Measurements from ENCODE around the gene ZSCAN9. TPM values are rescaled to one million over a fixed set of nuclear protein-coding genes. Genes with fewer than 3 reads are reported as not detected.

Gene ZSCAN9
- 15.8 TPM for polyA plus RNA-seq (2013, experiment 1 of 2)
- 16.0 TPM for polyA plus RNA-seq (2013, experiment 2 of 2)

DNA sequence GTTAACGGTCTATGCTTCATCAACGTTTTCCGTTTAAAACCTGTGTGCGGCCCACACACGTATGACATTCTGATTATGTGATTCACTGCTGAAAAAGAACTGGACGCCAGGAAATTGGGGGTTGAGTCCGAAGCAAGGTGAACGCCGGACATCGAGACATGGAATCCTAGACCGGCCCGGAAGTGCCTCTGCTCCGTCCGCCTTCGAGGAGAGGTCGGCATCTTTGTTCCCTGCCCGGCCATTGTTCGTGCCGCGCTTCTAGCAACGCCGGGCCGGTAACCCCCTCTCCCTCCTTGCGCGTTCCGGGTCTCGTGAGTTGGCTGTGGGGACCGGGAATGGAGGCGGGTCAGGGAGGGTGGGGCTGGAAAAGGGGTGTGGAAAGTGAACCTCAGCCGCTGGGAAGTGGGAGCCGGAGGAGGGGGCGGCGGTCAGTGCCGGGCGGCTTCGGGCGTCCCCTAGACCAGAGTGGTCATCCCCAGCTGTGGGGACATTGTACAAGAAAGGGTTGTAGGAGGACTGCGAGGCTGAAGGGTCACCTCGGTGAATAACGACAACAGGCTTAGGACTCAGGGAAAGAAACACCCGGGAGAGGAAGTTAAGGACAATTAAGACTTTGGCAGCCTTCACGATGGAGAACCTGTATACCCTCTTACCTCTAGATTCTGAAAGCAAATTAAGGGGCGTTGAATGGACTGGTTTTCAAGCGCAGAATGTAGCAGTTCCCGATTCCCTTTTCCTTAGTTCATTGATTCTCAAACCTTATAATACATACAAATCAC lies at the start of gene ZSCAN9:
TSS of gene ZSCAN9 (plus strand) at position 220 of the 779 bp plus-strand sequence. CDS start 1,810 bp downstream, outside the sequence.
- Histone ChIP-seq H3K27me3 (ENCODE audit: control insufficient read depth in 3 of 3, insufficient read depth in 3 of 3, low read depth in 1 of 3, low read length in 3 of 3) (peaks cover 0 to 17% (median 6%) of the 10 kb centered on the region in 3 experiments), H3K18ac (ENCODE audit: low read length) (peak within 1 kb of the TSS; percentile 82), H3K14ac (ENCODE audit: low read length) (peak within 1 kb of the TSS; percentile 21), H4K91ac (ENCODE audit: low read depth, low read length, poor library complexity) (no peak within 1 kb of the TSS), H2BK15ac (ENCODE audit: low read length) (no peak within 1 kb of the TSS), H3K79me1 (ENCODE audit: low read depth, low read length) (peaks cover 2% of the 10 kb centered on the region), H3K36me3 (replicated peaks in 1 of 2; ENCODE audit: control insufficient read depth in 2 of 2, insufficient read depth in 2 of 2, low read length in 2 of 2) (peaks cover 17 to 37% of the 10 kb centered on the region in 2 donors), H3K4me1 (ENCODE audit: control insufficient read depth in 2 of 2, insufficient read depth in 1 of 2, low read depth in 1 of 2, low read length in 2 of 2) (peaks cover 0 to 4% of the 10 kb centered on the region in 2 donors), H3K27ac (replicated peaks; ENCODE audit: low read length) (peak within 1 kb of the TSS; percentile 78), H2BK5ac (ENCODE audit: low read length) (no peak within 1 kb of the TSS), H3K4me3 (ENCODE audit: low read length in 2 of 2) (peak within 1 kb of the TSS; percentile 86 to 92), H3K4me2 (ENCODE audit: insufficient read depth, low read length, poor library complexity, severe bottlenecking) (peak within 1 kb of the TSS; percentile 54), H3K4ac (ENCODE audit: low read length) (no peak within 1 kb of the TSS), H3K9me3 (replicated peaks in 1 of 2; ENCODE audit: control insufficient read depth in 2 of 2, insufficient read depth in 1 of 2, low read depth in 1 of 2, low read length in 2 of 2) (no peaks in the 10 kb centered on the region), H2AK5ac (ENCODE audit: low read depth, low read length) (no peak within 1 kb of the TSS), H2AFZ (ENCODE audit: low read length) (peak within 1 kb of the TSS; percentile 89), H3K9ac (ENCODE audit: low read depth, low read length, poor library complexity) (peak within 1 kb of the TSS; percentile 32), H4K8ac (ENCODE audit: low read depth, low read length) (no peak within 1 kb of the TSS), H2BK12ac (ENCODE audit: low read length) (no peak within 1 kb of the TSS), H2BK120ac (ENCODE audit: low read depth, low read length) (no peak within 1 kb of the TSS), H3K23ac (ENCODE audit: low read depth, low read length, poor library complexity) (peak within 1 kb of the TSS; percentile 37)
- peak; percentile 84 for DNase-seq (ENCODE audit: low spot score)
- no CpG with 5 or more reads among the region's 45 CpGs for WGBS, 2 donors (ENCODE audit: extremely low coverage in 2 of 2, insufficient read length in 2 of 2, insufficient replicate concordance in 1 of 2)

DNA sequence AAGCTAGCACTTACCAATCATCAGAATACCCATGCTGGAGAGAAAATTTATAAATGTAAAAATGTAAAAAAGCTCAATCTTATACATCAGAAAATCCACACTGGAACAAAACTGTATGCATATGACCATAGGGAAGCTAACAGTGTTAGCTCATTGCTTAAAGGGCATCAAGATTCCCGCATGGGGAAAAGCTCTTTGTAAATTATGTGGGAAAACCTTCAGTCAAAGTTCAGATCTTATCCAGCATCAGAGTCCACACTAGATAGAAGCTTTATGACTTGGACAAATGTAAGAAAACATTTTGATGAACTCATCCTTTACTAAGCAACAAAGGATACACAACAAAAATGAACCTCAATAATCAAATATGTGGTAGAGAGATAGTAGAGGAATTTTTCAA lies 48.7 kb upstream of the ZSCAN9 start:
- Histone ChIP-seq H2AK5ac (ENCODE audit: low read depth, low read length) (no peak overlapping the region), H3K27me3 (ENCODE audit: control insufficient read depth in 3 of 3, insufficient read depth in 3 of 3, low read depth in 1 of 3, low read length in 3 of 3) (no peaks in the 10 kb centered on the region), H3K79me1 (ENCODE audit: low read depth, low read length) (no peaks in the 10 kb centered on the region), H3K27ac (replicated peaks; ENCODE audit: low read length) (no peak overlapping the region), H3K23ac (ENCODE audit: low read depth, low read length, poor library complexity) (no peak overlapping the region), H3K36me3 (replicated peaks in 1 of 2; ENCODE audit: control insufficient read depth in 2 of 2, insufficient read depth in 2 of 2, low read length in 2 of 2) (no peaks in the 10 kb centered on the region), H2BK5ac (ENCODE audit: low read length) (no peak overlapping the region), H3K4ac (ENCODE audit: low read length) (no peak overlapping the region), H3K9ac (ENCODE audit: low read depth, low read length, poor library complexity) (no peak overlapping the region), H3K9me3 (replicated peaks in 1 of 2; ENCODE audit: control insufficient read depth in 2 of 2, insufficient read depth in 1 of 2, low read depth in 1 of 2, low read length in 2 of 2) (peaks cover 0 to under 1% of the 10 kb centered on the region in 2 donors), H3K4me3 (ENCODE audit: low read length in 2 of 2) (no peak overlapping the region), H3K14ac (ENCODE audit: low read length) (no peak overlapping the region), H3K4me2 (ENCODE audit: insufficient read depth, low read length, poor library complexity, severe bottlenecking) (no peak overlapping the region), H3K18ac (ENCODE audit: low read length) (no peak overlapping the region), H4K8ac (ENCODE audit: low read depth, low read length) (no peak overlapping the region), H2BK12ac (ENCODE audit: low read length) (no peak overlapping the region), H2BK15ac (ENCODE audit: low read length) (no peak overlapping the region), H4K91ac (ENCODE audit: low read depth, low read length, poor library complexity) (no peak overlapping the region), H2BK120ac (ENCODE audit: low read depth, low read length) (no peak overlapping the region), H3K4me1 (ENCODE audit: control insufficient read depth in 2 of 2, insufficient read depth in 1 of 2, low read depth in 1 of 2, low read length in 2 of 2) (no peaks in the 10 kb centered on the region), H2AFZ (ENCODE audit: low read length) (no peak overlapping the region)
- WGBS, 2 donors (ENCODE audit: extremely low coverage in 2 of 2, insufficient read length in 2 of 2, insufficient replicate concordance in 1 of 2): no CpG with 5 or more reads among the region's 1 CpG
- DNase-seq (ENCODE audit: low spot score): no peak

DNA sequence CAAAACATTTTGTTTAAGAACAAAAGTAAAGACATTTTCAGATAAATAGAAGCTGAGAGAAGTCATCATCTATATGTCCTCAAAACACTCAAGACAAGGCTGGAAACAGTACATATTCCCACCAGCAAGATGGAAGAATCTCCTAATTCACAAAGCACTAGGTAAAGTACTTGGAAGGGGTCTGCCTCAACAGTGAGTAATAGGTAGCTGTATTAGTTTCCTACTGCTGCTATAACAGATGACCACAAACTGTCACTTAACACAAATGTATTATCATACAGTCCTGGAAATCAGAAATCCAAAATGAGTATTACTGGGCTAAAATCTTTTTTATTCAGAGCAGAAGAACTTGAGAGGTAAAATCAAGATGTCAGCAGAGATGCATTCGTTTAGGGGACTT lies 42.8 kb upstream of the ZSCAN9 start:
- Histone ChIP-seq H3K4me1 (ENCODE audit: control insufficient read depth in 2 of 2, insufficient read depth in 1 of 2, low read depth in 1 of 2, low read length in 2 of 2) (no peaks in the 10 kb centered on the region), H3K18ac (ENCODE audit: low read length) (no peak overlapping the region), H4K8ac (ENCODE audit: low read depth, low read length) (no peak overlapping the region), H3K79me1 (ENCODE audit: low read depth, low read length) (no peaks in the 10 kb centered on the region), H3K27ac (replicated peaks; ENCODE audit: low read length) (no peak overlapping the region), H2AFZ (ENCODE audit: low read length) (no peak overlapping the region), H3K36me3 (replicated peaks in 1 of 2; ENCODE audit: control insufficient read depth in 2 of 2, insufficient read depth in 2 of 2, low read length in 2 of 2) (no peaks in the 10 kb centered on the region), H3K9me3 (replicated peaks in 1 of 2; ENCODE audit: control insufficient read depth in 2 of 2, insufficient read depth in 1 of 2, low read depth in 1 of 2, low read length in 2 of 2) (peaks cover 3 to 5% of the 10 kb centered on the region in 2 donors), H3K23ac (ENCODE audit: low read depth, low read length, poor library complexity) (no peak overlapping the region), H2AK5ac (ENCODE audit: low read depth, low read length) (no peak overlapping the region), H3K4me3 (ENCODE audit: low read length in 2 of 2) (no peak overlapping the region), H2BK120ac (ENCODE audit: low read depth, low read length) (no peak overlapping the region), H3K4me2 (ENCODE audit: insufficient read depth, low read length, poor library complexity, severe bottlenecking) (no peak overlapping the region), H2BK15ac (ENCODE audit: low read length) (no peak overlapping the region), H4K91ac (ENCODE audit: low read depth, low read length, poor library complexity) (no peak overlapping the region), H3K9ac (ENCODE audit: low read depth, low read length, poor library complexity) (no peak overlapping the region), H3K4ac (ENCODE audit: low read length) (no peak overlapping the region), H3K27me3 (ENCODE audit: control insufficient read depth in 3 of 3, insufficient read depth in 3 of 3, low read depth in 1 of 3, low read length in 3 of 3) (no peaks in the 10 kb centered on the region), H2BK5ac (ENCODE audit: low read length) (no peak overlapping the region), H2BK12ac (ENCODE audit: low read length) (no peak overlapping the region), H3K14ac (ENCODE audit: low read length) (no peak overlapping the region)
- WGBS, 2 donors (ENCODE audit: extremely low coverage in 2 of 2, insufficient read length in 2 of 2, insufficient replicate concordance in 1 of 2): no CpG with 5 or more reads among the region's 1 CpG
- DNase-seq (ENCODE audit: low spot score): no peak

DNA sequence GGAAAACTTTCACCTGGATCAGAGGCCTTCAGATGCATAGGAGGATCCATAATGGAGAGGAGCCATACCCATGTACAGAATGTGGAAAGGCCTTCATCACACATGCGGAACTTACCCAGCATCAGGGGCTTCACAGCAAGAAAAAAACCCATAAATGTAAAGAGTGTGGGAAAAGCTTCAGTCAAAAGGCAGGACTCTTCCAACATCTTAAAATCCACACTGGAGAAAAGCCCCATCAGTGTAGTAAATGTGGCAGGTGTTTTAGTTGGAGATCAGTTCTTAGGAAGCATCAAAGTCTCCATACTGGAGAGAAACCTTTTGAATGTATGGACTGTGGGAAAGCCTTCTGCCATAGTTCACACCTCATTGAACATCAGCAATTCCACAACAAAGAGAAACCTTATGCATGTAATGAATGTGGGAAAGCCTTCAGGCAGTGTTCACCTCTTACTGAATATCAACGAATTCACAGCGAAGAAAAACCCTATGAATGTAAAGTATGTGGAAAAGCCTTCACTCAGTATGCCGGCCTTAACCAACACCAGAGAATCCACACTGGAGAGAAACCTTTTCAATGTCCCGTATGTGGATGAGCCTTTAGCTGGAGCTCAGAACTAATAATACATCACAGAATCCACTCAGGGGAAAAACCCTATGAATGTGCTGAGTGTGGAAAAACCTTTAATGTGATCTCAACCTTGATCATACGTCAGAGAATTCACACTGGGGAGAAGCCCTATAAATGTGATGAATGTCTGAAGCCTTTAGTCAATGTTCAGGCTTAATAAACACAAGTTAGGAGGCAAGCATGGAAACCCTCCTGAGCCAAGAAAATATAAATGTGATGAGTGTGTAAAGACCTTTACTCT lies 36.7 kb upstream of the ZSCAN9 start:
- Histone ChIP-seq H2BK120ac (ENCODE audit: low read depth, low read length) (no peak overlapping the region), H3K4me3 (ENCODE audit: low read length in 2 of 2) (no peak overlapping the region), H2AFZ (ENCODE audit: low read length) (no peak overlapping the region), H3K9me3 (replicated peaks in 1 of 2; ENCODE audit: control insufficient read depth in 2 of 2, insufficient read depth in 1 of 2, low read depth in 1 of 2, low read length in 2 of 2) (peaks cover 15 to 28% of the 10 kb centered on the region in 2 donors), H3K4ac (ENCODE audit: low read length) (no peak overlapping the region), H2BK5ac (ENCODE audit: low read length) (no peak overlapping the region), H4K91ac (ENCODE audit: low read depth, low read length, poor library complexity) (no peak overlapping the region), H3K23ac (ENCODE audit: low read depth, low read length, poor library complexity) (no peak overlapping the region), H3K27ac (replicated peaks; ENCODE audit: low read length) (no peak overlapping the region), H3K14ac (ENCODE audit: low read length) (no peak overlapping the region), H3K27me3 (ENCODE audit: control insufficient read depth in 3 of 3, insufficient read depth in 3 of 3, low read depth in 1 of 3, low read length in 3 of 3) (no peaks in the 10 kb centered on the region), H2AK5ac (ENCODE audit: low read depth, low read length) (no peak overlapping the region), H4K8ac (ENCODE audit: low read depth, low read length) (no peak overlapping the region), H2BK12ac (ENCODE audit: low read length) (no peak overlapping the region), H3K4me1 (ENCODE audit: control insufficient read depth in 2 of 2, insufficient read depth in 1 of 2, low read depth in 1 of 2, low read length in 2 of 2) (no peaks in the 10 kb centered on the region), H3K79me1 (ENCODE audit: low read depth, low read length) (no peaks in the 10 kb centered on the region), H2BK15ac (ENCODE audit: low read length) (no peak overlapping the region), H3K36me3 (replicated peaks in 1 of 2; ENCODE audit: control insufficient read depth in 2 of 2, insufficient read depth in 2 of 2, low read length in 2 of 2) (no peaks in the 10 kb centered on the region), H3K4me2 (ENCODE audit: insufficient read depth, low read length, poor library complexity, severe bottlenecking) (no peak overlapping the region), H3K9ac (ENCODE audit: low read depth, low read length, poor library complexity) (no peak overlapping the region), H3K18ac (ENCODE audit: low read length) (no peak overlapping the region)
- WGBS, 2 donors (ENCODE audit: extremely low coverage in 2 of 2, insufficient read length in 2 of 2, insufficient replicate concordance in 1 of 2): no CpG with 5 or more reads among the region's 6 CpGs
- no peak for DNase-seq (ENCODE audit: low spot score)

Data from neuronal stem cell (in vitro differentiated cells).